ENCODE results near the gene DLG1. TPM values are rescaled to one million over a fixed set of nuclear protein-coding genes. Genes with fewer than 3 reads are reported as not detected.

DLG1 gene
- total and polyA plus RNA-seq, 2 of the 4 experiments (the other 2 are of a cell fraction): 21.2 to 57.7 TPM

DNA sequence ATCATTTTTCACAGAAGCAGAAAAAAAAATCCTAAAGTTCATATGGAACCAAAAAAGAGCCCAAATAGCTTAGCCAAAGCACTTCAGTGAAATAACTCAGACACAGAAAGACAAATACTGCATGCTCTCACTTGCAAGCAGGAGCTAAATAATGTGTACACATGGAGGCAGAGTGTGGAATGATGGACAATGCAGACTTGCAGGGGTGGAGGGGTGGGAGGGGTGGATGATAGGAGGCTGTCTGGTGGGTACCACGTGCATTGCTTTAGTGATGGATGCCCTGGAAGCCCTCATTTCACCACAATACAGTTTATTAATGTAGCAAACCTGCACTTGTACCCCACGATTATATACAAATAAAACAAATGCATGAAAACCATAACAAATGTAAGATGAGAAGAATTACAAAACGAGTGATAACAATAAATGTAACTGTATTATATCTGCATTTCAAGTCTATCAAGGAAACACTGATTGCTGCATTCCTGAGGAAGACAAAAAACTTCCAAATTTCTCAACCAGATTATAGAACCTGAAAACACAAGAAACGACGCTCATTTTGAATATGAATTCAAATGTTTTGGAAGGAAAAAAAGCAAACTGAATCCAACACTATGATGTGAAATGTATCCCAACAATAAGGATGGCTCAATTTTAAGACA lies 96.5 kb downstream of the DLG1 start:
- BruUV-seq (replicated peaks): no TSS peak
- ATAC-seq (ENCODE audit: low read depth) (no peak), DNase-seq (no peak)
- intact Hi-C loops (cut with micrococcal nuclease) (no loop called here), dilution Hi-C loops (cut with HindIII; ENCODE audit: low sequenced_read_pairs, unreplicated experiment) (no loop called here), in situ Hi-C loops (cut with MboI; ENCODE audit: low sequenced_read_pairs) (no loop called here)
- Histone ChIP-seq H2BK120ac (ENCODE audit: low read depth, low read length) (no peak overlapping the region), H4K91ac (ENCODE audit: insufficient read depth, low read depth, low read length) (no peak overlapping the region), H3K79me1 (ENCODE audit: low read depth in 1 of 2, low read length in 2 of 2) (peaks cover 29 to 64% of the 10 kb centered on the region in 2 experiments), H2AK5ac (ENCODE audit: low read depth, low read length) (no peak overlapping the region), H2AK9ac (replicated peaks; ENCODE audit: low read depth, low read length, poor library complexity) (no peak overlapping the region), H3K18ac (ENCODE audit: low read depth, low read length) (no peak overlapping the region), H2BK15ac (ENCODE audit: low read depth, low read length) (no peak overlapping the region), H3K4me2 (ENCODE audit: low read depth, low read length) (no peak overlapping the region), H2AFZ (replicated peaks; ENCODE audit: low read length, poor library complexity) (no peak overlapping the region), H3K27ac (ENCODE audit: insufficient read depth, low read length) (no peak overlapping the region), H3K14ac (replicated peaks; ENCODE audit: low read depth, low read length) (no peak overlapping the region), H3K27me3 (ENCODE audit: control insufficient read depth, insufficient read depth, low read length) (no peaks in the 10 kb centered on the region), H3K4me1 (ENCODE audit: control insufficient read depth, insufficient read depth, low read length) (no peaks in the 10 kb centered on the region), H2BK20ac (ENCODE audit: low read depth, low read length) (no peak overlapping the region), H3K9me3 (ENCODE audit: control insufficient read depth, insufficient read depth, low read length) (no peaks in the 10 kb centered on the region), H4K5ac (ENCODE audit: low read depth, low read length) (no peak overlapping the region), H3K9ac (ENCODE audit: low read depth, low read length) (no peak overlapping the region), H3K4me3 (ENCODE audit: insufficient read depth, low read depth, low read length) (no peak overlapping the region), H3K9me1 (ENCODE audit: insufficient read depth, low read length) (no peaks in the 10 kb centered on the region; the same call in 1 of the 2 replicates), H3K36me3 (ENCODE audit: control insufficient read depth, insufficient read depth, low read length) (no peaks in the 10 kb centered on the region), H2BK5ac (ENCODE audit: low read depth, low read length, poor library complexity, severe bottlenecking) (no peak overlapping the region), H3K56ac (ENCODE audit: extremely low read depth, insufficient read depth, low read length) (no peak overlapping the region), H4K20me1 (ENCODE audit: insufficient read depth, low read length) (peaks cover 49% of the 10 kb centered on the region), H3K23ac (ENCODE audit: low read depth, low read length) (no peak overlapping the region), H4K8ac (ENCODE audit: low read depth in 2 of 2, low read length in 2 of 2) (no peak overlapping the region), H3K4ac (ENCODE audit: low read depth, low read length) (no peak overlapping the region)
- ChIA-PET CTCF (no interaction called here), POLR2A (ENCODE audit: unreplicated experiment) (no interaction called here)
- no CpG with 5 or more reads among the region's 5 CpGs for WGBS, 2 experiments (ENCODE audit: extremely low coverage in 2 of 2, insufficient read length in 1 of 2)
- TF ChIP-seq USF2 (IDR thresholded peaks at IDR 0.05; ENCODE audit: low read depth, low read length): no peak
- TF ChIP-seq CHD1 (IDR thresholded peaks at IDR 0.05; ENCODE audit: low read depth, low read length): no peak
- no peak for TF ChIP-seq RCOR1 (IDR thresholded peaks at IDR 0.05; ENCODE audit: insufficient replicate concordance, low read length)
- TF ChIP-seq, protein P1, sequence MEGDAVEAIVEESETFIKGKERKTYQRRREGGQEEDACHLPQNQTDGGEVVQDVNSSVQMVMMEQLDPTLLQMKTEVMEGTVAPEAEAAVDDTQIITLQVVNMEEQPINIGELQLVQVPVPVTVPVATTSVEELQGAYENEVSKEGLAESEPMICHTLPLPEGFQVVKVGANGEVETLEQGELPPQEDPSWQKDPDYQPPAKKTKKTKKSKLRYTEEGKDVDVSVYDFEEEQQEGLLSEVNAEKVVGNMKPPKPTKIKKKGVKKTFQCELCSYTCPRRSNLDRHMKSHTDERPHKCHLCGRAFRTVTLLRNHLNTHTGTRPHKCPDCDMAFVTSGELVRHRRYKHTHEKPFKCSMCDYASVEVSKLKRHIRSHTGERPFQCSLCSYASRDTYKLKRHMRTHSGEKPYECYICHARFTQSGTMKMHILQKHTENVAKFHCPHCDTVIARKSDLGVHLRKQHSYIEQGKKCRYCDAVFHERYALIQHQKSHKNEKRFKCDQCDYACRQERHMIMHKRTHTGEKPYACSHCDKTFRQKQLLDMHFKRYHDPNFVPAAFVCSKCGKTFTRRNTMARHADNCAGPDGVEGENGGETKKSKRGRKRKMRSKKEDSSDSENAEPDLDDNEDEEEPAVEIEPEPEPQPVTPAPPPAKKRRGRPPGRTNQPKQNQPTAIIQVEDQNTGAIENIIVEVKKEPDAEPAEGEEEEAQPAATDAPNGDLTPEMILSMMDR (conservative IDR thresholded peaks at IDR 0.05; ENCODE audit: low read depth, low read length): no peak
- TF ChIP-seq RFX5 (IDR thresholded peaks at IDR 0.05; ENCODE audit: low read depth, low read length): no peak
- no peak for TF ChIP-seq POLR2A (IDR thresholded peaks at IDR 0.05; ENCODE audit: low read depth, low read length)
- TF ChIP-seq RAD21 (IDR thresholded peaks at IDR 0.05; ENCODE audit: low read length): no peak
- no peak for TF ChIP-seq CEBPB (IDR thresholded peaks at IDR 0.05; ENCODE audit: low read depth, low read length)
- TF ChIP-seq MAZ (IDR thresholded peaks at IDR 0.05; ENCODE audit: borderline replicate concordance, low read depth, low read length): no peak
- no peak for TF ChIP-seq SMC3 (IDR thresholded peaks at IDR 0.05; ENCODE audit: low read depth, low read length)
- no peak for TF ChIP-seq BHLHE40 (IDR thresholded peaks at IDR 0.05; ENCODE audit: low read depth, low read length)
- TF ChIP-seq ELK1 (IDR thresholded peaks at IDR 0.05; ENCODE audit: borderline replicate concordance, low read depth, low read length): no peak
- no peak for TF ChIP-seq NFE2L2 (IDR thresholded peaks at IDR 0.05; ENCODE audit: low read depth, low read length)
- TF ChIP-seq MAFK (IDR thresholded peaks at IDR 0.05; ENCODE audit: low read depth, low read length): no peak
- TF ChIP-seq FOS (IDR thresholded peaks at IDR 0.05; ENCODE audit: low read depth, low read length): no peak
- TF ChIP-seq MXI1 (IDR thresholded peaks at IDR 0.05; ENCODE audit: borderline replicate concordance, low read depth, low read length): no peak

All from IMR-90 (cell line).